ENCODE results near the gene DIP2C. TPM values are rescaled to one million over a fixed set of nuclear protein-coding genes. Genes with fewer than 3 reads are reported as not detected.

The DIP2C gene
- total RNA-seq, 1 donor from 2014 or later, result 23.1 TPM

GRCh38 chr10:378930-379704 lies 310.4 kb downstream of the DIP2C start:
- H3K4me3 Mint-ChIP-seq, result no peak overlapping the region
- no peaks in the 10 kb centered on the region for H3K9me3 Mint-ChIP-seq
- no peaks in the 10 kb centered on the region for H3K27me3 Mint-ChIP-seq
- peaks cover 55% of the 10 kb centered on the region for H3K36me3 Mint-ChIP-seq
- no peak for TF ChIP-seq CTCF (conservative IDR thresholded peaks at IDR 0.05)
- peaks cover under 1% of the 10 kb centered on the region for H3K4me1 Mint-ChIP-seq (ENCODE audit: unreplicated experiment)
- no peak for DNase-seq (ENCODE audit: extremely low spot score, unreplicated experiment)
- H3K27ac Mint-ChIP-seq, result no peak overlapping the region

- Mint-ChIP-seq H3K4me3 (no peak overlapping the region), H3K4me1 (ENCODE audit: unreplicated experiment) (peaks cover 8% of the 10 kb centered on the region), H3K36me3 (peaks cover 50% of the 10 kb centered on the region), H3K9me3 (no peaks in the 10 kb centered on the region), H3K27me3 (no peaks in the 10 kb centered on the region), H3K27ac (no peak overlapping the region)
- no peak for DNase-seq (ENCODE audit: extremely low spot score, unreplicated experiment)
- TF ChIP-seq CTCF (conservative IDR thresholded peaks at IDR 0.05), result no peak
Measured at GRCh38 chr10:378230-378929, 311.1 kb downstream of the DIP2C start.

- no peak for TF ChIP-seq CTCF (conservative IDR thresholded peaks at IDR 0.05)
- H3K27me3 Mint-ChIP-seq, result no peaks in the 10 kb centered on the region
- DNase-seq (ENCODE audit: extremely low spot score, unreplicated experiment), result no peak
- no peaks in the 10 kb centered on the region for H3K9me3 Mint-ChIP-seq
- no peak overlapping the region for H3K4me3 Mint-ChIP-seq
- peaks cover 42% of the 10 kb centered on the region for H3K36me3 Mint-ChIP-seq
- H3K27ac Mint-ChIP-seq, result no peak overlapping the region
- peaks cover 15% of the 10 kb centered on the region for H3K4me1 Mint-ChIP-seq (ENCODE audit: unreplicated experiment)
Measured at GRCh38 chr10:377228-377627, 312.2 kb downstream of the DIP2C start.

GRCh38 chr10:375815-376505 lies 313.5 kb downstream of the DIP2C start:
- Mint-ChIP-seq H3K27ac (no peak overlapping the region), H3K9me3 (no peaks in the 10 kb centered on the region), H3K4me3 (no peak overlapping the region), H3K27me3 (no peaks in the 10 kb centered on the region), H3K4me1 (ENCODE audit: unreplicated experiment) (peaks cover 15% of the 10 kb centered on the region), H3K36me3 (peaks cover 33% of the 10 kb centered on the region)
- no peak for TF ChIP-seq CTCF (conservative IDR thresholded peaks at IDR 0.05)
- no peak for DNase-seq (ENCODE audit: extremely low spot score, unreplicated experiment)

- Mint-ChIP-seq H3K27ac (no peak overlapping the region), H3K4me1 (ENCODE audit: unreplicated experiment) (peaks cover 19% of the 10 kb centered on the region), H3K27me3 (no peaks in the 10 kb centered on the region)
Measured at GRCh38 chr10:374354-374753, 315.1 kb downstream of the DIP2C start.

More at GRCh38 chr10:374354-374753, 315.1 kb downstream of the DIP2C start:
- peaks cover 31% of the 10 kb centered on the region for H3K36me3 Mint-ChIP-seq
- H3K4me3 Mint-ChIP-seq, result no peak overlapping the region
- TF ChIP-seq CTCF (conservative IDR thresholded peaks at IDR 0.05), result no peak
- no peak for DNase-seq (ENCODE audit: extremely low spot score, unreplicated experiment)
- H3K9me3 Mint-ChIP-seq, result no peaks in the 10 kb centered on the region

Data from type B pancreatic cell (in vitro differentiated cells).